Suprapubic skin (tissue), 4 donors: ENCODE results near the gene CPEB4. TPM values are rescaled to one million over a fixed set of nuclear protein-coding genes. Genes with fewer than 3 reads are reported as not detected.

Source experiments
- DNase-seq, 2 donors: peaks; one replicate each; pipeline ENCODE4 v3.0.0-alpha.2; 2019; ENCODE audit warnings: low spot score in 2 of 2
- H3K27ac ChIP-seq: fragments of 200-600 bp; sonication (generic); one replicate; pipeline ENCODE4 v1.5.1; 2019
- H3K27me3 ChIP-seq: fragments of 200-600 bp; sonication (generic); one replicate; pipeline ENCODE4 v1.5.1; 2019
- H3K36me3 ChIP-seq: fragments of 200-600 bp; sonication (generic); one replicate; pipeline ENCODE4 v1.5.1; 2019
- H3K4me1 ChIP-seq: fragments of 200-600 bp; sonication (generic); one replicate; pipeline ENCODE4 v1.5.1; 2019
- H3K4me3 ChIP-seq: fragments of 200-600 bp; sonication (generic); one replicate; pipeline ENCODE4 v1.5.1; 2019; ENCODE audit warnings: mild to moderate bottlenecking
- H3K9me3 ChIP-seq: fragments of 200-600 bp; sonication (generic); one replicate; pipeline ENCODE4 v1.5.1; 2019
- EP300 ChIP-seq: sonication (generic); formaldehyde crosslinking; IDR thresholded peaks from one replicate; pipeline ENCODE4 v1.6.1; 2017; ENCODE audit warnings: antibody characterized with exemption
- POLR2A ChIP-seq, 2 donors: fragments of 450-650 bp; IDR thresholded peaks; one replicate each; pipeline ENCODE4 v1.6.1; 2017; ENCODE audit warnings: antibody characterized with exemption in 2 of 2, mild to moderate bottlenecking in 2 of 2, moderate library complexity in 2 of 2
- POLR2AphosphoS5 ChIP-seq, 3 donors: sonication (generic); formaldehyde crosslinking; IDR thresholded peaks; one replicate each; pipeline ENCODE4 v1.6.1; 2017; ENCODE audit warnings: antibody characterized with exemption in 3 of 3
- WGBS: methylation state at CpG from one replicate; pipeline ENCODE4 v1.1.5; 2018; 5-methylcytosine and 5-hydroxymethylcytosine counted together
- total RNA-seq, 4 donors: library from RNA; depleted of rRNA; stranded (reverse); fragments of >200 nt; gene quantifications; one replicate each; pipeline ENCODE4 v1.1.0, GENCODE V29; 2016
- TF ChIP-seq, protein P1 (sequence below), 2 donors: fragments of 200-600 bp in 1 of 2; fragments of 450-650 bp in 1 of 2; sonication (generic) in 1 of 2; IDR thresholded peaks; one replicate each; pipeline ENCODE4 v1.5.1; 2016 to 2019; ENCODE audit warnings: antibody characterized with exemption in 2 of 2, mild to moderate bottlenecking in 1 of 2, moderate library complexity in 1 of 2

Gene CPEB4
- total RNA-seq, 4 donors from 2014 or later = 45.2 to 70.7 (median 52.5) TPM

GRCh38 chr5:173973616-173973969, 85.4 kb downstream of the CPEB4 start:
- no peaks in the 10 kb centered on the region for H3K27me3 ChIP-seq
- H3K36me3 ChIP-seq = no peaks in the 10 kb centered on the region
- no peak for TF ChIP-seq POLR2AphosphoS5 (IDR thresholded peaks at IDR 0.05)
- TF ChIP-seq, protein P1, sequence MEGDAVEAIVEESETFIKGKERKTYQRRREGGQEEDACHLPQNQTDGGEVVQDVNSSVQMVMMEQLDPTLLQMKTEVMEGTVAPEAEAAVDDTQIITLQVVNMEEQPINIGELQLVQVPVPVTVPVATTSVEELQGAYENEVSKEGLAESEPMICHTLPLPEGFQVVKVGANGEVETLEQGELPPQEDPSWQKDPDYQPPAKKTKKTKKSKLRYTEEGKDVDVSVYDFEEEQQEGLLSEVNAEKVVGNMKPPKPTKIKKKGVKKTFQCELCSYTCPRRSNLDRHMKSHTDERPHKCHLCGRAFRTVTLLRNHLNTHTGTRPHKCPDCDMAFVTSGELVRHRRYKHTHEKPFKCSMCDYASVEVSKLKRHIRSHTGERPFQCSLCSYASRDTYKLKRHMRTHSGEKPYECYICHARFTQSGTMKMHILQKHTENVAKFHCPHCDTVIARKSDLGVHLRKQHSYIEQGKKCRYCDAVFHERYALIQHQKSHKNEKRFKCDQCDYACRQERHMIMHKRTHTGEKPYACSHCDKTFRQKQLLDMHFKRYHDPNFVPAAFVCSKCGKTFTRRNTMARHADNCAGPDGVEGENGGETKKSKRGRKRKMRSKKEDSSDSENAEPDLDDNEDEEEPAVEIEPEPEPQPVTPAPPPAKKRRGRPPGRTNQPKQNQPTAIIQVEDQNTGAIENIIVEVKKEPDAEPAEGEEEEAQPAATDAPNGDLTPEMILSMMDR (IDR thresholded peaks at IDR 0.05) = no peak
- TF ChIP-seq EP300 = no peak
- no peak for TF ChIP-seq POLR2A (IDR thresholded peaks at IDR 0.05)
- WGBS = 11% methylated on average over 12 of the region's 13 CpGs
- peaks cover 13% of the 10 kb centered on the region for H3K4me1 ChIP-seq
- DNase-seq = no peak
- H3K9me3 ChIP-seq = no peaks in the 10 kb centered on the region
- H3K27ac ChIP-seq = no peak overlapping the region
- H3K4me3 ChIP-seq = peak overlapping the region; percentile 46

- Histone ChIP-seq H3K9me3 (no peaks in the 10 kb centered on the region), H3K4me3 (no peak overlapping the region), H3K4me1 (peaks cover 13% of the 10 kb centered on the region), H3K27me3 (no peaks in the 10 kb centered on the region), H3K36me3 (no peaks in the 10 kb centered on the region), H3K27ac (no peak overlapping the region)
- WGBS = 62% methylated on average over 5 of the region's 5 CpGs
- TF ChIP-seq, protein P1 (IDR thresholded peaks at IDR 0.05) = no peak
- TF ChIP-seq POLR2AphosphoS5 (IDR thresholded peaks at IDR 0.05) = no peak
- no peak for DNase-seq
These were observed 86.6 kb downstream of the CPEB4 start for GRCh38 chr5:173974688-173975239.

DNA sequence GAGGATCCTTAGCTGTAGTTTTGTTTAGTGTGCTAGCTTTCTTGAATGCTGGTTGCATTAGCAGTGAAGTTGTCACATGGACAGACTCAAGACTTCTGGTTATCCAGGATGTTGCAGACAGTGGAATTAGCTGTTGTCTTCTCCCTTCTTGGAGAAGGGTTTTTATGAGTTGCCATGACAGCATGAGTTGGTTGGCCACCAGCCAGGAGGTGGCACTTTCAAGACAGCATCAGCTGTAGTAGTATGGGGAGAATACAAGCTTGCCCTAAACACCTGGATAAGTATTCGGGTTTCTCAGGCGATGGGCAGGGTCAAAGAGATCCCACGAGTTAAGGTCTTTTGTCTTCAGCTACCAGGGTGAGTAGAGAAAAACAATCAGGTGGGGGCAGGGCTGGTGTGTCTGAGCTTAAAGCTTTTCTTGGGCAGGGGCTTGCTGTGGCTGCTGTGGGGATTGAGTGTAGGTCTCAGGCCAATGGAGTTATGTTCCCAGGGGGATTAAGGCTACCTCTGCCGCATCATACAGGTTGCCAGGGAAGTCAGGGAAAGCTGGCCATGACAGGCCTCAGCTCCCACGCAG, 93.1 kb downstream of the CPEB4 start:
- Histone ChIP-seq H3K4me1 (no peaks in the 10 kb centered on the region), H3K27ac (no peak overlapping the region), H3K9me3 (peaks cover 2% of the 10 kb centered on the region), H3K36me3 (no peaks in the 10 kb centered on the region), H3K4me3 (no peak overlapping the region), H3K27me3 (peaks cover 15% of the 10 kb centered on the region)
- 66% methylated on average over 5 of the region's 5 CpGs for WGBS
- DNase-seq = no peak
- no peak for TF ChIP-seq EP300
- TF ChIP-seq POLR2A (IDR thresholded peaks at IDR 0.05) = no peak
- TF ChIP-seq, protein P1 (IDR thresholded peaks at IDR 0.05) = no peak
- TF ChIP-seq POLR2AphosphoS5 (IDR thresholded peaks at IDR 0.05) = no peak

DNA sequence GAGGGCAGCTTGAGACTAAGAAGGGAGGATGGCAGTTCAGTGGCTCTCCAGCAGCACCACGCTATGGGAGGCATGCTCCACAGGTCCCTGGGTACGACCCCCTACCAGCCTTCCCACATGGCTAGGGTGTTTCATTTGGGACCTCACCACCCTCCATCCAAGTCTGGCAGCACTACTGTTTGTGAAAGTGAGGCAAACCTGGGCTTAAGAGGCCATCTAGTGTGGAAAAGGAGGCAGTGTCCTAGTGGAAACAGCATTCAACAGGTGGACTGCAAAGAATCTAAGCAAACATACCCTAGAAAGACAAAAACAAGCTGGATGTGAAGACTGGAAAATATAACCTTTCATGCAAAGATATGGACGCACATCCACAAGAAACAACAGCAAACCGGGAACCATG, 96.1 kb downstream of the CPEB4 start:
- WGBS = 52% methylated on average over 4 of the region's 4 CpGs
- Histone ChIP-seq H3K27me3 (peaks cover 15% of the 10 kb centered on the region), H3K9me3 (peaks cover 2% of the 10 kb centered on the region), H3K4me1 (no peaks in the 10 kb centered on the region), H3K27ac (no peak overlapping the region), H3K4me3 (no peak overlapping the region), H3K36me3 (no peaks in the 10 kb centered on the region)
- no peak for DNase-seq
- TF ChIP-seq POLR2AphosphoS5 (IDR thresholded peaks at IDR 0.05) (no peak), EP300 (no peak)
- TF ChIP-seq, protein P1 (IDR thresholded peaks at IDR 0.05) = no peak

- H3K4me1 ChIP-seq = no peaks in the 10 kb centered on the region
- no peak for TF ChIP-seq POLR2A (IDR thresholded peaks at IDR 0.05)
- TF ChIP-seq, protein P1 (IDR thresholded peaks at IDR 0.05) = no peak
- no peak for TF ChIP-seq EP300
- no peak for TF ChIP-seq POLR2AphosphoS5 (IDR thresholded peaks at IDR 0.05)
- no peak within 1 kb of the TSS for H3K27ac ChIP-seq
- WGBS = 92% methylated on average over 48 of the region's 51 CpGs
- DNase-seq = no peak
- H3K27me3 ChIP-seq = peaks cover 3% of the 10 kb centered on the region
- no peaks in the 10 kb centered on the region for H3K36me3 ChIP-seq
- H3K9me3 ChIP-seq = no peaks in the 10 kb centered on the region
- no peak within 1 kb of the TSS for H3K4me3 ChIP-seq
These were observed 100.6 kb downstream of the CPEB4 start, which contains the start of gene C5orf47 for GRCh38 chr5:173988554-173989431. Gene C5orf47, plus strand, starts transcription at chr5:173989170. Its CDS starts 94 bp downstream, at chr5:173989264.
